ENCODE results near the gene CENPP. TPM values are rescaled to one million over a fixed set of nuclear protein-coding genes. Genes with fewer than 3 reads are reported as not detected.

Gene CENPP
- polyA plus RNA-seq, 6 donors from 2014 or later = 2.9 to 5.3 (median 4.2) TPM

- ATAC-seq (ENCODE audit: low read depth in 2 of 2) (no peak), DNase-seq (no peak)
Measured at GRCh38 chr9:92325991-92326500, 293 bp downstream of the CENPP start.

DNA sequence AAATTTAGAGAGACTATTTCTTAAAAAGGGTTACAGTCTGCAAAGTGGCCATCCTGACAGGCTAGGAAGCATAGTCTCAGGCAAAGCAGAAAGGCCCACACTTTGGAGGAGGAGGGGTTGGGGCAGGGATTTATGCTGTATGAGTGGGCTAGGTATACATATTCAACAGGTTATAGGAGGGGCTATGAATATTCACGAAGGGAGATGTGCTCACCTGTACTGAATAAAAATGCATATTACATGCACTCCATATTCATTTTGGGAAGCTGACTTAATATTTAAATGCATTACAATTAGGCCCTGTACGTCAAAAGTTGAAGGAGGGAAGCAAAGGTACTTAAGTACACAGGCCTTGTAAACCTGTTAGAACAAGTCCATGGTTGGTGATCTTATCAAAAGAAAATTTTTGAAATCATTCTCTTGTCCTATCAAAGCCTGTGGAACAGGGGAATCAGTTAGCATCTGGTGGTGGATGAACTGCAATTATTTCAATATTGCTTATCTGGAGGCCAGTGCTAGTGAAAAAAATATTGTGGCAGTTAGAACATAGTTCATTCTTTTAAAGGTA, 1.6 kb downstream of the CENPP start:
- ATAC-seq (ENCODE audit: low read depth in 2 of 2) (no peak), DNase-seq (no peak)
- peak overlapping the region in 1 of 6 donors; percentile 18 for H3K27ac Mint-ChIP-seq
- H3K9me3 Mint-ChIP-seq = no peaks in the 10 kb centered on the region
- no peaks in the 10 kb centered on the region for H3K27me3 Mint-ChIP-seq
- no peaks in the 10 kb centered on the region for H3K36me3 Mint-ChIP-seq
- peak overlapping the region in 6 of 8 donors; percentile 21 to 100 (median 96) for H3K4me3 Mint-ChIP-seq
- peaks cover 25 to 37% (median 31%) of the 10 kb centered on the region in 3 donors for H3K4me1 Mint-ChIP-seq

More at GRCh38 chr9:92325991-92326500, 293 bp downstream of the CENPP start:
- no peaks in the 10 kb centered on the region for H3K36me3 Mint-ChIP-seq
- H3K27me3 Mint-ChIP-seq = no peaks in the 10 kb centered on the region
- H3K27ac Mint-ChIP-seq = peak overlapping the region; percentile 98 to 100 (median 99)
- H3K9me3 Mint-ChIP-seq = no peaks in the 10 kb centered on the region
- peaks cover 25 to 37% (median 31%) of the 10 kb centered on the region in 3 donors for H3K4me1 Mint-ChIP-seq
- H3K4me3 Mint-ChIP-seq = peak overlapping the region; percentile 94 to 100 (median 99)

DNA sequence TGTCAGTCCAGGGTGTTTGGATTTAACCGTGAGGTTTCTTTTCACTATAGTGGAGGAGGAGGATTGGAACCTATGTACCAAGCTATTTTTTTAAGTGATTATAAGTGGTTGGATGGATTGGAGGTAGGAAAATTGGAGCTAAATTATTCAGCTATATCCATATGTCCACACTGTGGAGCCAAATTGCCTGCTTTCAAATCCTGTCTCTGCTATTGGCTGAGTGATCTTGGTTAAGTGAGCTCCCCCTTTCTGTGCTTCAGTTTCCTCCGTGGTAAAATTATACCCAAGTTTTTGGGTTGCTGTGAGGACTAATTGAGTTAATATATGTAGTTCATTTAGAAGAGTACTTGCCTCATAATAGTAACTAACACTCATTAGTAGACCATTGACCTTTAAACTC, 2.5 kb downstream of the CENPP start:
- ATAC-seq (ENCODE audit: low read depth in 2 of 2) (no peak), DNase-seq (no peak)
- Mint-ChIP-seq H3K27me3 (no peaks in the 10 kb centered on the region), H3K4me1 (peaks cover 25 to 37% (median 31%) of the 10 kb centered on the region in 3 donors), H3K4me3 (peak overlapping the region in 1 of 8 donors; percentile 68), H3K36me3 (peaks cover 0 to 5% of the 10 kb centered on the region in 2 donors), H3K27ac (no peak overlapping the region), H3K9me3 (no peaks in the 10 kb centered on the region)

DNA sequence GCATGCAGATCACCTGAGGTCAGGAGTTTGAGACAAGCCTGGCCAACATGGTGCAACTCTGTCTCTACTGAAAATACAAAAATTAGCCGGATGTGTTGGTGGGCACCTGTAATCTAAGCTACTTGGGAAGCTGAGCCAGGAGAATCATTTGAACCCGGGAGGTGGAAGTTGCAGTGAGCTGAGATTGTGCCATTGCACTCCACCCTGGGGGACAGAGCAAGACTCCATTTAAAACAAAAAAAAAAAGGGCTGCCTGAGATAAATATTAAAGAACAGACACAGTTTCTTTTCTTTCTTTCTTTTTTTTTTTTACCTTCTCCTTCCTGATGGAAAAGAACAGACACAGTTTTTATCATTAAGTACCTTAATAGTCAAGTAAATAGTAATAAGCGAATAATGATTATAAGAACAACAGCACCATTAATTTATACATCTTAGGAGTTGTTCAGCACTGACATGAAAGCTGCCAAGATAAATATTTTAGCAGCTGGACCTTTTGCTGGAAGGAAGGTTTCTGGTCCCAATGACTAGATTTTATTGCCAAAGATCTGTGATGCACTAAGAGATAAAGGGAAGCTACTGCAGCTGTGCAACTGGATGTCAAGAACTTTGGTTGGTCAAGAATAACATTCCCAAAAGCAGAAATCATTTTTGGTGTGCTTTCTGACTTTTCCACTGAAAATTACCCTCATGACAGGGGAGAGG, 7.0 kb downstream of the CENPP start:
- H3K4me3 Mint-ChIP-seq = no peak overlapping the region
- no peaks in the 10 kb centered on the region for H3K4me1 Mint-ChIP-seq
- H3K36me3 Mint-ChIP-seq = peaks cover 0 to 8% of the 10 kb centered on the region in 2 donors
- no peaks in the 10 kb centered on the region for H3K27me3 Mint-ChIP-seq
- DNase-seq (no peak), ATAC-seq (ENCODE audit: low read depth in 2 of 2) (no peak)
- H3K27ac Mint-ChIP-seq = no peak overlapping the region
- H3K9me3 Mint-ChIP-seq = no peaks in the 10 kb centered on the region

DNA sequence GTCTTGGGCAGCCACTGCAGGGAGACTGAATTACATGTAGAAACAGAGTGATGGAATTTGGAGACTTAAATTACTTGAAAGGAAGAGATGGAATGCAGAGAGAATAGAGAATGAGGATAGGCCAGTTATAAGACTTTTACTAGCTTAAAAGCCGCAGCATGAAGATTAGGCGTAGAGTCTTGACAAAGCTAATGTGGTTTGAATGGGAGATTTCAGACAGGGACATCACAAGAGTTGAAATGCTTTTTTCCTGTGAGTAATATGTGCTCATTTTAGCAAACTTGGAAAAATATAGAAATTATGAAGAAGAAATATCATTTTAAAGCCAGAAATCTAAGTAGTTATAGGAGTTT, 7.5 kb downstream of the CENPP start:
- ATAC-seq (ENCODE audit: low read depth in 2 of 2) (no peak), DNase-seq (no peak)
- Mint-ChIP-seq H3K27me3 (no peaks in the 10 kb centered on the region), H3K4me1 (no peaks in the 10 kb centered on the region), H3K9me3 (no peaks in the 10 kb centered on the region), H3K4me3 (no peak overlapping the region), H3K27ac (no peak overlapping the region), H3K36me3 (peaks cover under 1 to 8% of the 10 kb centered on the region in 2 donors)

DNA sequence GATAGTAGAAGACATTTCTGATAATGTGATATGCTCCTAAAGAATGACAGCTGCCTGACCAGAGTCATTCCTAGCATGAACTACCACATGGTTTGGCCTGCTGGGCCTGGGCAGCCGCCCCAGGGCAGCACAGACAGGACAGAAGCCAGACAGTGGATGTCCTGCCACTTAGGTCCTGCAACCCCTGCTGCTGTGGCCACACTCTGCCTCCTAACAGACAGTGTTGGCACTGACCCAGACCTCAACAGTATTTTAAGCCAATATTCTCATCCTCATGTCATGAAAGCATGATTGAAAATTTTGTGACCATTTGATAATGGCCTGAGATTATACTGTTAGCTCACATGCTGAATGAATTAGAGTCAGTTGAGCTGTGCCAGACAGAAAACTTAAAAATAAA, 15.8 kb downstream of the CENPP start:
- DNase-seq (no peak), ATAC-seq (ENCODE audit: low read depth in 2 of 2) (no peak)
- H3K27ac Mint-ChIP-seq = no peak overlapping the region
- H3K9me3 Mint-ChIP-seq = peaks cover 3 to 12% (median 7%) of the 10 kb centered on the region in 7 donors
- H3K36me3 Mint-ChIP-seq = peaks cover 14 to 21% of the 10 kb centered on the region in 2 donors
- no peaks in the 10 kb centered on the region for H3K4me1 Mint-ChIP-seq
- H3K27me3 Mint-ChIP-seq = no peaks in the 10 kb centered on the region
- no peak overlapping the region for H3K4me3 Mint-ChIP-seq

GRCh38 chr9:92342825-92343488, 17.2 kb downstream of the CENPP start:
- ATAC-seq (ENCODE audit: low read depth in 2 of 2) = no peak
- H3K9me3 Mint-ChIP-seq = peaks cover 3 to 12% (median 7%) of the 10 kb centered on the region in 7 donors
- H3K4me3 Mint-ChIP-seq = no peak overlapping the region

GRCh38 chr9:92345582-92345981, 19.8 kb downstream of the CENPP start:
- Mint-ChIP-seq H3K27me3 (no peaks in the 10 kb centered on the region), H3K4me3 (no peak overlapping the region), H3K4me1 (no peaks in the 10 kb centered on the region), H3K27ac (no peak overlapping the region), H3K36me3 (peaks cover 6 to 20% of the 10 kb centered on the region in 2 donors), H3K9me3 (peaks cover 3 to 10% (median 7%) of the 10 kb centered on the region in 7 donors)
- DNase-seq = no peak
- no peak for ATAC-seq (ENCODE audit: low read depth in 2 of 2)

More at GRCh38 chr9:92342825-92343488, 17.2 kb downstream of the CENPP start:
- Mint-ChIP-seq H3K27me3 (no peaks in the 10 kb centered on the region), H3K4me1 (no peaks in the 10 kb centered on the region), H3K27ac (no peak overlapping the region), H3K36me3 (peaks cover 14 to 21% of the 10 kb centered on the region in 2 donors)
- no peak for DNase-seq

DNA sequence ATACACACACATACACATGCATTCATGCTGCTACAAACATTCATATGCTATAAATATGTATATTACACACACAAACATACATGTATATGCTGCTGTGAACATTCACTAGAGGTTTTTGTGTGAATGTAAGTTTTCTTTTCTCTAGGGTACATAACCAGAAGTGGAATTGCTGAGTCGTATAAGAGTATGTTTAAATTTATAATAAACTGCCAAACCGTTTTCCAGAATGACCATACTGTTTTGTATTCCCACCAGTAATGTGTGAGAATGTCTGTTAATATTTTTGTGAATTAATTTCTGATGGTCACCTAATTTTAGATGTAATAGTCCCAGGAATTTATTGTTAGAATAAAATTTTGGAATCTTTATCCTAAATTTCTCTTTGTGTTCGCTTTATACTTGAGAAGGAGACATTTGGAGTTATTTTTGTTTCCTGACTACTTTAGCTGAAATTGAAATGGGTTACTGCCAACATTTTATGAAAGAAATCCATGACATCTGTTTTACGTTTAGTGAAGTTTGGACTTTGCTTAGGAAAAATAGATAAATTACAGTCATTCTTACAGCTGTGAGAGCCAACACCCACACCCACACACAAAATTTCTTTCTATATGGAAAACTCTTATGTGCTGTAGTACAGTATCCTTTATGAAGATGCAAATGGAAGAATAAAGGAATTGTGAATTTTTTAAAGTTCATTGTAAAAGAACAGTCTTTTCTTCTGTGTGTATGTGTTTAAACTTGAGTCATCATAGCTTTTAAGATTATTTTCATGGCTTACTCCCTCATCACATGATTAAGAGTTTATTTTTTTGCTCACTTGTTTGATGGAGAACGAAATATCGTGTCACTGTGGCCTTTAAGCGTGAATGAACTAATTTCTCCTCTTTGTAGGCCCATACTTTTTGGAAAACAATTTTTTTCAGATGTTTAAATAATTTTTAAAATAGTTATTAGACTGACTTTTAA, 24.3 kb downstream of the CENPP start:
- Mint-ChIP-seq H3K4me3 (no peak overlapping the region), H3K27me3 (no peaks in the 10 kb centered on the region), H3K9me3 (peaks cover 0 to 9% (median 6%) of the 10 kb centered on the region in 7 donors), H3K27ac (no peak overlapping the region), H3K4me1 (peaks cover 7 to 12% (median 10%) of the 10 kb centered on the region in 3 donors), H3K36me3 (peaks cover 5 to 17% of the 10 kb centered on the region in 2 donors)
- DNase-seq (no peak), ATAC-seq (ENCODE audit: low read depth in 2 of 2) (no peak)

DNA sequence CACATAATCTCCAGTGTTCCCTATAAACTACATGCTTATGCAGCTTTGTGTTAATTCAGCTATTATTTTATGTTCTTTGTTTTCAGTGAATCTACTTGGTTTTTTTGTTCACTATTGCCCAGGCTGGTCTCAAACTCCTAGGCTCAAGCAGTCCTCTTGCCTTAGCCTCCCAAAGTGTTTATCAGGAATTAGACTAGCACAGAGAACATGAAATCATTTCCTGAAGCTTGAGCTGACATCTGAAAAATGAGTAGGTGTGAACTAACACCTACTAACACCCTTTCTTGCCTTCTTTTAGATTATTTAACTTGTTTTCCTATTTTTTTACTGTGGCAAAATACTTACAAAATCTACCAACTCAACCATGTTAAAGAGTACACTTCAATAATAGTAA, 25.0 kb downstream of the CENPP start:
- DNase-seq (no peak), ATAC-seq (ENCODE audit: low read depth in 2 of 2) (no peak)
- Mint-ChIP-seq H3K9me3 (peaks cover 0 to 13% (median 6%) of the 10 kb centered on the region in 7 donors), H3K36me3 (peaks cover 5 to 17% of the 10 kb centered on the region in 2 donors), H3K4me1 (peaks cover 7 to 12% (median 10%) of the 10 kb centered on the region in 3 donors), H3K4me3 (no peak overlapping the region), H3K27me3 (no peaks in the 10 kb centered on the region), H3K27ac (no peak overlapping the region)

DNA sequence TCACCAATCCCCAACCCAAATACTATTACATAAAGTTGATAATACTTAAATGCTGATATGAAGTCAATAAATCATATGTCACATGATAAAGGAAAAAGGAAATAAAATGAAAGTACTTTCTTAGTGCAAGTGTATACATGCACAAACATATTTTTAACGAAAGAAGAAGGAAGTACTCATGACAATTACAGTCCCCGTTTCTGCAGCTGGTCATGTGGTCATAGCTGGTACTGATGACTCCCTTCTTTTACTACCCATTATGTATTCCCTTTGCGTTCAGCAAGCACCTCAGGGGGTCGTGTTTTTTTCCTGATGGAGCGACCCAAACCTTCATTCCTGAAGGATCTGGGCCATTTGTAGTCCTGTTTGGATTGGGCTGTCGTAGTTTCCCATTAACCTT, 27.3 kb downstream of the CENPP start:
- no peak for ATAC-seq (ENCODE audit: low read depth in 2 of 2)
- no peak for DNase-seq

DNA sequence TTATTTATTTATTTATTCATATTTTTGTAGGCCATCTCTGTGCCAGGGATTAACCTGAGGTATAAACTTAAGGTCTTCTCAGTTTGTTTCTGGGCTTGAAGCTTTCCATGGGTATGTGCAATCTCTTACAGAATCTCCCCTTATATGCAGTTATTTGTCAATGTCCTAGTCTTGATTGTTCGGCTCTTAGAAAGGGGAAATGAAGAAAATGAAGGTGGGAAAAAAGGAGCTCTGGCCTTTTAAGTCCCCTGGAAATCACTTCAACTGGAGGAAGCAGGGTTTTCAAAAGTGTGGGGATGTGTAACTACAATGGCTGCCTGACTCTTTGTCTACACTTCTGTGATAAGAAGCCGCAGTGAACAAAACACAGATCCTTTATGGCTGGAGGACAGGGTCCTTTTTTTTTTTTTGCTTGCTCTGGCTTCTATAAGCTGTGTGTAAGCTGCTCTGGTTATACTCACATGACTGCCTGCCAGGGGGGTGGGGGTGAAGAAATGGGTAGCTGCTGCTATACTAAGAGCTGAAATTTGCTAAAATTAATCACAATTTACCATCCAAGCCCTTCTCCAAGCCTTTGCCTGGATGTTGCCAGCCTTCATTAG, 33.7 kb downstream of the CENPP start:
- no peak overlapping the region for H3K4me3 Mint-ChIP-seq
- ATAC-seq (ENCODE audit: low read depth in 2 of 2) (no peak), DNase-seq (no peak)
- peaks cover 0 to 7% (median 3%) of the 10 kb centered on the region in 3 donors for H3K4me1 Mint-ChIP-seq
- H3K9me3 Mint-ChIP-seq = peaks cover 0 to 41% (median 26%) of the 10 kb centered on the region in 7 donors
- H3K27ac Mint-ChIP-seq = no peak overlapping the region
- no peaks in the 10 kb centered on the region for H3K27me3 Mint-ChIP-seq
- H3K36me3 Mint-ChIP-seq = peaks cover 17 to 25% of the 10 kb centered on the region in 2 donors

More for the DNA sequence above, 27.3 kb downstream of the CENPP start:
- Mint-ChIP-seq H3K9me3 (peaks cover 0 to 36% (median 22%) of the 10 kb centered on the region in 7 donors), H3K36me3 (peaks cover 17 to 24% of the 10 kb centered on the region in 2 donors), H3K27me3 (no peaks in the 10 kb centered on the region), H3K27ac (peak overlapping the region in 2 of 6 donors; percentile 25 to 33), H3K4me1 (peaks cover 7 to 12% (median 10%) of the 10 kb centered on the region in 3 donors), H3K4me3 (peak overlapping the region in 5 of 8 donors; percentile 5 to 58 (median 22))

Measured in naive B cell (primary cell).